Measurements from ENCODE around the gene GPR34. TPM values are rescaled to one million over a fixed set of nuclear protein-coding genes. Genes with fewer than 3 reads are reported as not detected.

The GPR34 gene
- total and polyA plus RNA-seq, 2 of the 4 experiments (the other 2 are of a cell fraction): not detected

- CTCF ChIA-PET: no interaction called here
- H3K4me3 ChIP-seq (ENCODE audit: insufficient read depth, low read depth, low read length): no peak overlapping the region
- H3K9me3 ChIP-seq (ENCODE audit: control insufficient read depth, insufficient read depth, low read length): no peaks in the 10 kb centered on the region
- H3K4me1 ChIP-seq (ENCODE audit: control insufficient read depth, insufficient read depth, low read length): no peaks in the 10 kb centered on the region
- BruUV-seq (replicated peaks): no TSS peak
- no peak overlapping the region for H2AK5ac ChIP-seq (ENCODE audit: low read depth, low read length)
- POLR2A ChIA-PET (ENCODE audit: unreplicated experiment): no interaction called here
- no peak overlapping the region for H4K5ac ChIP-seq (ENCODE audit: low read depth, low read length)
- no peak overlapping the region for H2BK120ac ChIP-seq (ENCODE audit: low read depth, low read length)
- no peak overlapping the region for H3K14ac ChIP-seq (replicated peaks; ENCODE audit: low read depth, low read length)
- no peak overlapping the region for H3K23ac ChIP-seq (ENCODE audit: low read depth, low read length)
- dilution Hi-C loops (cut with HindIII; ENCODE audit: low sequenced_read_pairs, unreplicated experiment): no loop called here
- no peak overlapping the region for H2BK20ac ChIP-seq (ENCODE audit: low read depth, low read length)
- ATAC-seq (ENCODE audit: low read depth): peak; percentile 21; the same call in 1 of the 2 replicates
- H2BK5ac ChIP-seq (ENCODE audit: low read depth, low read length, poor library complexity, severe bottlenecking): no peak overlapping the region
- no peak overlapping the region for H4K8ac ChIP-seq (ENCODE audit: low read depth in 2 of 2, low read length in 2 of 2)
- in situ Hi-C loops (cut with MboI; ENCODE audit: low sequenced_read_pairs): no loop called here
- H2BK15ac ChIP-seq (ENCODE audit: low read depth, low read length): no peak overlapping the region
- H4K91ac ChIP-seq (ENCODE audit: insufficient read depth, low read depth, low read length): no peak overlapping the region
- no peaks in the 10 kb centered on the region for H4K20me1 ChIP-seq (ENCODE audit: insufficient read depth, low read length)
- no peak overlapping the region for H3K4me2 ChIP-seq (ENCODE audit: low read depth, low read length)
- peak; percentile 11 for DNase-seq
- H3K9me1 ChIP-seq (ENCODE audit: insufficient read depth, low read length): no peaks in the 10 kb centered on the region
- no peak for TF ChIP-seq CTCF (conservative IDR thresholded peaks at IDR 0.05; ENCODE audit: low read depth, low read length)
- TF ChIP-seq RCOR1 (IDR thresholded peaks at IDR 0.05; ENCODE audit: insufficient replicate concordance, low read length): no peak
- TF ChIP-seq USF2 (IDR thresholded peaks at IDR 0.05; ENCODE audit: low read depth, low read length): no peak
- TF ChIP-seq MAFK (IDR thresholded peaks at IDR 0.05; ENCODE audit: low read depth, low read length): no peak
- TF ChIP-seq ELK1 (IDR thresholded peaks at IDR 0.05; ENCODE audit: borderline replicate concordance, low read depth, low read length): no peak
- no peak for TF ChIP-seq MXI1 (IDR thresholded peaks at IDR 0.05; ENCODE audit: borderline replicate concordance, low read depth, low read length)
- no peak for TF ChIP-seq FOS (IDR thresholded peaks at IDR 0.05; ENCODE audit: low read depth, low read length)
- TF ChIP-seq CEBPB (IDR thresholded peaks at IDR 0.05; ENCODE audit: low read depth, low read length): no peak
- TF ChIP-seq CHD1 (IDR thresholded peaks at IDR 0.05; ENCODE audit: low read depth, low read length): no peak
- no peak for TF ChIP-seq NFE2L2 (IDR thresholded peaks at IDR 0.05; ENCODE audit: low read depth, low read length)
- TF ChIP-seq RAD21 (IDR thresholded peaks at IDR 0.05; ENCODE audit: low read length): no peak
- H3K4ac ChIP-seq (ENCODE audit: low read depth, low read length): no peak overlapping the region
- 71% methylated on average over 1 of the region's 1 CpG; no CpG with 5 or more reads in 1 of the 2 experiments for WGBS, 2 experiments (ENCODE audit: extremely low coverage in 2 of 2, insufficient read length in 1 of 2)
- no peaks in the 10 kb centered on the region for H3K36me3 ChIP-seq (ENCODE audit: control insufficient read depth, insufficient read depth, low read length)
- no peak overlapping the region for H3K56ac ChIP-seq (ENCODE audit: extremely low read depth, insufficient read depth, low read length)
- intact Hi-C loops (cut with micrococcal nuclease): no loop called here
- no peak overlapping the region for H3K18ac ChIP-seq (ENCODE audit: low read depth, low read length)
- no peak overlapping the region for H2AK9ac ChIP-seq (replicated peaks; ENCODE audit: low read depth, low read length, poor library complexity)
- no peak overlapping the region for H2AFZ ChIP-seq (replicated peaks; ENCODE audit: low read length, poor library complexity)
- H3K79me1 ChIP-seq (ENCODE audit: low read depth in 1 of 2, low read length in 2 of 2): no peaks in the 10 kb centered on the region
- H3K27ac ChIP-seq (ENCODE audit: insufficient read depth, low read length): no peak overlapping the region
- H3K27me3 ChIP-seq (ENCODE audit: control insufficient read depth, insufficient read depth, low read length): no peaks in the 10 kb centered on the region
- H3K9ac ChIP-seq (ENCODE audit: low read depth, low read length): no peak overlapping the region
These were observed 3.5 kb downstream of the GPR34 start for GRCh38 chrX:41692162-41692749.
